ENCODE measurements around the gene KAT14.
"Not testable (repeated sequence)": the region's sequence is repeated elsewhere in the genome, so short reads cannot be mapped to it uniquely, and the experiment has no call there.

The KAT14 gene

GRCh38 chr20:18224968-18225568 is 87.4 kb downstream of the KAT14 start:
- DNase-seq, result no peak

GRCh38 chr20:18225632-18226031 is 88.0 kb downstream of the KAT14 start:
- no peak for DNase-seq

GRCh38 chr20:18226741-18227140 is 89.1 kb downstream of the KAT14 start:
- DNase-seq, result not testable (repeated sequence)

GRCh38 chr20:18233408-18233943 is 95.8 kb downstream of the KAT14 start:
- no peak for DNase-seq
